HG03457 (cell line): ENCODE results near the gene MEN1.
"Not testable (repeated sequence)": the region's sequence is repeated elsewhere in the genome, so short reads cannot be mapped to it uniquely, and the experiment has no call there.

ENCODE experiments used
- ATAC-seq: cut with Tn5 transposase; IDR thresholded peaks from one replicate; pipeline ENCODE4 v1.9.1; 2021; ENCODE audit warnings: moderate number of reproducible peaks; ENCODE audit not compliant: unreplicated experiment

Gene MEN1

GRCh38 chr11:64846998-64847666 is 36.8 kb upstream of the MEN1 start:
- no peak for ATAC-seq

- ATAC-seq = not testable (repeated sequence)
These were observed 35.4 kb upstream of the MEN1 start for GRCh38 chr11:64845776-64846129.

GRCh38 chr11:64845129-64845775 is 34.9 kb upstream of the MEN1 start:
- no peak for ATAC-seq

GRCh38 chr11:64844330-64845128 is 34.2 kb upstream of the MEN1 start, which contains the start of gene CDC42BPG:
TSS of gene CDC42BPG (minus strand) at chr11:64844653. CDS start at chr11:64844569, 84 bp downstream.
- no peak for ATAC-seq

GRCh38 chr11:64843686-64844329 is 33.5 kb upstream of the MEN1 start:
- ATAC-seq = no peak

GRCh38 chr11:64842851-64843685 is 32.7 kb upstream of the MEN1 start:
- ATAC-seq = no peak

GRCh38 chr11:64842366-64842759 is 32.0 kb upstream of the MEN1 start:
- ATAC-seq = no peak

GRCh38 chr11:64841592-64842365 is 31.4 kb upstream of the MEN1 start:
- ATAC-seq = no peak

- ATAC-seq = no peak
These were observed 29.8 kb upstream of the MEN1 start for GRCh38 chr11:64839887-64840782.

- ATAC-seq = no peak
These were observed 29.0 kb upstream of the MEN1 start for GRCh38 chr11:64839335-64839734.

- ATAC-seq = no peak
These were observed 28.4 kb upstream of the MEN1 start for GRCh38 chr11:64838600-64839334.

GRCh38 chr11:64837887-64838351 is 27.6 kb upstream of the MEN1 start:
- ATAC-seq = no peak

GRCh38 chr11:64836448-64837072 is 26.2 kb upstream of the MEN1 start:
- ATAC-seq = no peak

- no peak for ATAC-seq
These were observed 25.5 kb upstream of the MEN1 start for GRCh38 chr11:64835616-64836447.

- ATAC-seq = no peak
These were observed 24.6 kb upstream of the MEN1 start for GRCh38 chr11:64834723-64835615.
